Left ventricle myocardium inferior (tissue), 1 donor: ENCODE results near the gene RAP1GAP2. TPM values are rescaled to one million over a fixed set of nuclear protein-coding genes. Genes with fewer than 3 reads are reported as not detected.

Source experiments
- DNase-seq: peaks from one replicate; pipeline ENCODE4 v3.0.0-alpha.2; 2020
- H3K27ac ChIP-seq: fragments of 200-600 bp; replicated peaks from 2 replicates; pipeline ENCODE4 v1.8.0; 2021
- H3K27me3 ChIP-seq: fragments of 200-600 bp; 2 replicates; pipeline ENCODE4 v1.8.0; 2021; ENCODE audit warnings: low read depth
- H3K36me3 ChIP-seq: fragments of 200-600 bp; 2 replicates; pipeline ENCODE4 v1.8.0; 2021
- H3K4me1 ChIP-seq: fragments of 200-600 bp; 2 replicates; pipeline ENCODE4 v1.8.0; 2021
- H3K4me3 ChIP-seq: fragments of 200-600 bp; 2 replicates; pipeline ENCODE4 v1.8.0; 2021; ENCODE audit warnings: mild to moderate bottlenecking, moderate library complexity
- H3K9me3 ChIP-seq: fragments of 200-600 bp; replicated peaks from 2 replicates; pipeline ENCODE4 v1.8.0; 2021
- intact Hi-C: fragments of 100-400 bp; cut with micrococcal nuclease; formaldehyde crosslinking; loops from one replicate; pipeline ENCODE4 v1.11.0; 2022
- total RNA-seq: library from RNA; stranded (reverse); fragmentation: NEBNext Ultra II Directional; extraction: Animal tissue kit (Norgen Biotek cat#: 25700); gene quantifications from one replicate; pipeline ENCODE4 v1.2.1, GENCODE V29; 2021
- TF ChIP-seq, protein P1 (sequence below): fragments of 200-600 bp; IDR thresholded peaks from 2 replicates; pipeline ENCODE4 v1.8.0; 2021; ENCODE audit warnings: antibody characterized with exemption, mild to moderate bottlenecking, borderline replicate concordance
- donor health status: DM: no; HTN: yes; CAD: no; lungs with severe emphysema.

RAP1GAP2 gene
- total RNA-seq, 1 donor from 2014 or later = 63.8 TPM

DNA sequence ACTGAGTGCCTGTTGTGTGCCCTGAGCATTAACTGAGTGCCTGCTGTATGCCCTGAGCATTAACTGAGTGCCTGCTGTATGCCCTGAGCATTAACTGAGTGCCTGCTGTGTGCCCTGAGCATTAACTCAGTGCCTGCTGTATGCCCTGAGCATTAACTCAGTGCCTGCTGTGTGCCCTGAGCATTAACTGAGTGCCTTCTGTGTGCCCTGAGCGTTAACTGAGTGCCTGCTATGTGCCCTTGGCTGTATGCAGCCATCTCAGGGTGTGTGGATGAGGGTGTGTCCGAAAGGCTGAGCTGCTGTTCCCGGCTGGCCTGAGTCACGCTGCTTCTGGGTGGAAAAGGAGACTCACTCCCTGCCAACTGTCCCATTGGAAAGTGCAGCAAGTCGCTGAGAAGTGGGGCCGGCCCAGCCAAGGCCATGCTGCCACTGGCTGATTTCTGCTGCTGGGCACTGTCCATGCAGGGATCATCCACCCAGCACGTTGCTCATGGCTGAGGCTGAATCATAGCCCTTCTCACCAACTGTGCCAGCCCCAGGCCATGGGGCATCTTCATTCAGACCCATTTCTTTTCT, 153.3 kb downstream of the RAP1GAP2 start:
- H3K36me3 ChIP-seq = no peaks in the 10 kb centered on the region
- intact Hi-C loops = no loop called here
- no peak overlapping the region for H3K27ac ChIP-seq
- H3K9me3 ChIP-seq = no peaks in the 10 kb centered on the region
- H3K4me1 ChIP-seq = peaks cover 15% of the 10 kb centered on the region
- H3K4me3 ChIP-seq = no peak overlapping the region
- TF ChIP-seq, protein P1, sequence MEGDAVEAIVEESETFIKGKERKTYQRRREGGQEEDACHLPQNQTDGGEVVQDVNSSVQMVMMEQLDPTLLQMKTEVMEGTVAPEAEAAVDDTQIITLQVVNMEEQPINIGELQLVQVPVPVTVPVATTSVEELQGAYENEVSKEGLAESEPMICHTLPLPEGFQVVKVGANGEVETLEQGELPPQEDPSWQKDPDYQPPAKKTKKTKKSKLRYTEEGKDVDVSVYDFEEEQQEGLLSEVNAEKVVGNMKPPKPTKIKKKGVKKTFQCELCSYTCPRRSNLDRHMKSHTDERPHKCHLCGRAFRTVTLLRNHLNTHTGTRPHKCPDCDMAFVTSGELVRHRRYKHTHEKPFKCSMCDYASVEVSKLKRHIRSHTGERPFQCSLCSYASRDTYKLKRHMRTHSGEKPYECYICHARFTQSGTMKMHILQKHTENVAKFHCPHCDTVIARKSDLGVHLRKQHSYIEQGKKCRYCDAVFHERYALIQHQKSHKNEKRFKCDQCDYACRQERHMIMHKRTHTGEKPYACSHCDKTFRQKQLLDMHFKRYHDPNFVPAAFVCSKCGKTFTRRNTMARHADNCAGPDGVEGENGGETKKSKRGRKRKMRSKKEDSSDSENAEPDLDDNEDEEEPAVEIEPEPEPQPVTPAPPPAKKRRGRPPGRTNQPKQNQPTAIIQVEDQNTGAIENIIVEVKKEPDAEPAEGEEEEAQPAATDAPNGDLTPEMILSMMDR = no peak
- no peaks in the 10 kb centered on the region for H3K27me3 ChIP-seq
- DNase-seq = no peak

DNA sequence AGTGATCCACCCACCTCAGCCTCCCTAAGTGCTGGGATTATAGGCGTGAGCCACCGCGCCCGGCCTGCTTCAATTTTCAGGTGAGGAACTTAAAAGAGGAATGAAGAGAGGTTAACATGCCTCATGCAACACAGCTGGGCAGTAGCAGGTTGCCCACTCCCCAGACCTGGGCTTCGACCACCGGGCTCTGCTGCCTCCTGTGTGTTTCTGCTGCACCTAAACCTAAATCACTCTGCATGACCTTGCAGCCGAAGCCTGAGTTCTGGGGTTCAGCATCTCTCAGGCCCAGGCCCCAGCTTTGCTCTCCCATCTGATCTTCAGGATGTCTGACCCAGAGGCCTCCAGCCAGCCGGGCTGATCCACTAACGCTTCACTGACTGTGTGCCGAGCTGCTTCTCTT, 154.6 kb downstream of the RAP1GAP2 start:
- TF ChIP-seq, protein P1 = no peak
- H3K36me3 ChIP-seq = no peaks in the 10 kb centered on the region
- intact Hi-C loops = no loop called here
- no peaks in the 10 kb centered on the region for H3K9me3 ChIP-seq
- H3K27me3 ChIP-seq = no peaks in the 10 kb centered on the region
- no peak overlapping the region for H3K4me3 ChIP-seq
- H3K27ac ChIP-seq = no peak overlapping the region
- peaks cover 13% of the 10 kb centered on the region for H3K4me1 ChIP-seq
- no peak for DNase-seq

DNA sequence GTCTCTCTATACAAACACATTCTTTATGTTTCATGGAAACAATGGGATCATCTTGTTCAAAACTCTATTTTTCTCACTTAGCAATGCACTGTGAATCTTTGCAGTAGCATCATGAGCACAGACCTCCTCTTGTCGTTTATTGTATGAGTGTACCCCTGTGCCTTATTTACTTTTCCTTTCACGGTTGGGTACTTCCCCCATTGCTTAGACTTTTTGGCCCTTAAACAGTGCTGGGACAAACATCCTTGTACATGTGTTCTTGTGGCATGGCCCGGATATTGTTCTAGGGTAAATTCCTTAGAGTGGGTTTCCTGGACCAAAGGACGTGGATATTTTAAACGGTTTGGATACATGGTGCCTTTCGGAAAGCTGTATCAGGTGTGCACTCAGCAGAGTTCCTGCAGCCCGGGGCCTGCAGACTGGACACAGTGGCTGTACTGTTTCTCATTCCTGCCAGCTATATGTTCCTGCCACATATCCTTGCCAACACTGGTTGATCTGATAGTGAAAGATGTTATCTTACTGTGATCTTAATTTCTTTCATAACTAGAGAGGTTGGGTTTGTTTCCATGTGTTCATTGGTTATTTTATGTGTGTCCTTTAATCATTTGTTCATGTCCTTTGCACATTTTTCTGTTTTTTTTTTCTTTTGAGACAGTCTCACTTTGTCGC, 156.1 kb downstream of the RAP1GAP2 start:
- H3K4me3 ChIP-seq = no peak overlapping the region
- no peak overlapping the region for H3K27ac ChIP-seq
- H3K4me1 ChIP-seq = peaks cover 13% of the 10 kb centered on the region
- H3K27me3 ChIP-seq = no peaks in the 10 kb centered on the region
- intact Hi-C loops = no loop called here
- no peaks in the 10 kb centered on the region for H3K9me3 ChIP-seq
- DNase-seq = no peak
- no peaks in the 10 kb centered on the region for H3K36me3 ChIP-seq
- TF ChIP-seq, protein P1 = no peak

DNA sequence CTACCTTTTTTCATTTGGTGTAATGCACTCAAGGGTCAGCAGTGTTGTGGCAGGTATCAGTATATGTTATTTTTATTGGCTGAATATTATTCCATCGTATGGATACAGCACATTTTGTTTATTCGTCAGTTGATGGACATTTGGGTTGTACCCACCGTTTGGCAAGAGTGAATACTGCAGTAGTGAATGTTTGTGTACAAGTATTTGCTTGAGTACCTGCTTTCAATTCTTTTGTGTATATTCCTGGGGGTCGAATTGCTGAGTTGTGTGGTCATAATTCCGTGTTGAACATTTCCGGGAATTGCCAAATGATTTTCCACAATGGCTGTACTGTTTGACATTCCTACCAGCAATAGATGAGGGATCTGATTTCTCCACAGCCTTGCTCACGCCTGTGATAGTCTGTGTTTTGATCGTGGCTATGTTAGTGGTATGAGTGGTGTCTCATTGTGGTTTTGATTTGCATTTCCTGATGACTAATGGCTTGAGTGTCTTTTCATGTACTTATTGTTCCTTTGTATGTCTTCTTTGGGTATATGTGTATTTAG, 158.7 kb downstream of the RAP1GAP2 start:
- Histone ChIP-seq H3K27ac (no peak overlapping the region), H3K9me3 (no peaks in the 10 kb centered on the region), H3K4me3 (no peak overlapping the region), H3K36me3 (no peaks in the 10 kb centered on the region), H3K27me3 (no peaks in the 10 kb centered on the region), H3K4me1 (peaks cover 16% of the 10 kb centered on the region)
- TF ChIP-seq, protein P1 = no peak
- intact Hi-C loops = no loop called here
- DNase-seq = no peak

DNA sequence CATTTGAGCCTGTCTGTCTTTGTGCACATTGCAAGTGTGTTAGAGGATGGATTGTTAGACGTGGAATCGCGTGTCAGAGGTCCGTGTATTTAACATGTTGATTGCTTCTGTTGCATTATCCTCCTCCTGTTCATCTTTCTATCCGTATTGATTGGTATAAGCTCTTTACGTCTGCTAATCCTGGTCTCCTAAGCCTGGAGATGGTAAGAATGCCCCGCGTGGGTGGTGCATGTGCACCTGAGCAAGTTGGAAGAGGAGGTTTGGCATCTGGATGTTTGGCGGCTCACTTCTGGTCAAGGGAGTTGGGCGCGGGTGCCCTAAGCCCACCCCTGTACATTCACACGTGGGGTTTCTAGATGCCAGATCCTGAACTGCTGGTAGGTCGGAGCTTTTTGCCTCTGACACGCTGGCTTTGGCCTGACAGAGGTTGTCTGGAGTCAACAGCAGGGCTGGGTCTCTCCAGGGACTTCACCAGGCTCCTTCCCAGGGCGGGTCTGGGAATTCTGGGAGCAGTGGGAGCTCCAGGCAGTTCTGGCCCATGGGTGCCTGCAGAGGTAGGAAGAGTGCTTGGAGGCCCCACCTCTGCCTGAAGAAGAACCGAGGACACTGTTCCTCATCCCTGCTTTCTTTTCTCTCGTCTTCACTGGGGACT, 159.8 kb downstream of the RAP1GAP2 start:
- DNase-seq = no peak
- H3K36me3 ChIP-seq = no peaks in the 10 kb centered on the region
- no peak overlapping the region for H3K27ac ChIP-seq
- intact Hi-C loops = no loop called here
- H3K4me3 ChIP-seq = no peak overlapping the region
- no peaks in the 10 kb centered on the region for H3K27me3 ChIP-seq
- TF ChIP-seq, protein P1 = no peak
- H3K4me1 ChIP-seq = peaks cover 21% of the 10 kb centered on the region
- H3K9me3 ChIP-seq = no peaks in the 10 kb centered on the region
